GM18909 (cell line): ENCODE results near the gene IGFL3.
"Not testable (repeated sequence)": the region's sequence is repeated elsewhere in the genome, so short reads cannot be mapped to it uniquely, and the experiment has no call there.

Experiments
- ATAC-seq: cut with Tn5 transposase; IDR thresholded peaks from one replicate; pipeline ENCODE4 v1.9.1; 2021; ENCODE audit warnings: mild to moderate bottlenecking; ENCODE audit not compliant: unreplicated experiment, poor library complexity

The IGFL3 gene

GRCh38 chr19:46126086-46126580 is 1.6 kb upstream of the IGFL3 start:
- no peak for ATAC-seq

- ATAC-seq: no peak
Measured at GRCh38 chr19:46125447-46125846, 959 bp upstream of the IGFL3 start.

- ATAC-seq: no peak
Measured at GRCh38 chr19:46118136-46118535, 6.4 kb downstream of the IGFL3 start.

GRCh38 chr19:46116121-46116520 is 8.4 kb downstream of the IGFL3 start:
- no peak for ATAC-seq

GRCh38 chr19:46115396-46116106 is 8.9 kb downstream of the IGFL3 start:
- ATAC-seq: no peak

- no peak for ATAC-seq
Measured at GRCh38 chr19:46113726-46114125, 10.8 kb downstream of the IGFL3 start.

GRCh38 chr19:46112527-46112926 is 12.0 kb downstream of the IGFL3 start:
- no peak for ATAC-seq

- ATAC-seq: no peak
Measured at GRCh38 chr19:46111376-46111775, 13.1 kb downstream of the IGFL3 start.

GRCh38 chr19:46109876-46110275 is 14.6 kb downstream of the IGFL3 start:
- ATAC-seq: no peak

GRCh38 chr19:46107371-46107770 is 17.1 kb downstream of the IGFL3 start:
- no peak for ATAC-seq

- ATAC-seq: not testable (repeated sequence)
Measured at GRCh38 chr19:46102333-46102732, 22.2 kb downstream of the IGFL3 start.

- ATAC-seq: no peak
Measured at GRCh38 chr19:46101293-46101692, 23.2 kb downstream of the IGFL3 start.

GRCh38 chr19:46100344-46100743 is 24.1 kb downstream of the IGFL3 start:
- no peak for ATAC-seq

- ATAC-seq: no peak
Measured at GRCh38 chr19:46090444-46090843, 34.0 kb downstream of the IGFL3 start.

- no peak for ATAC-seq
Measured at GRCh38 chr19:46089432-46089831, 35.1 kb downstream of the IGFL3 start.

GRCh38 chr19:46088101-46088500 is 36.4 kb downstream of the IGFL3 start:
- no peak for ATAC-seq

GRCh38 chr19:46085888-46086287 is 38.6 kb downstream of the IGFL3 start:
- ATAC-seq: no peak

- no peak for ATAC-seq
Measured at GRCh38 chr19:46082728-46083050, 41.8 kb downstream of the IGFL3 start.

GRCh38 chr19:46081928-46082727 is 42.4 kb downstream of the IGFL3 start:
- no peak for ATAC-seq

GRCh38 chr19:46080561-46080960 is 43.9 kb downstream of the IGFL3 start:
- no peak for ATAC-seq

GRCh38 chr19:46079576-46079975 is 44.9 kb downstream of the IGFL3 start:
- no peak for ATAC-seq
